Measurements from ENCODE around the gene CLCNKA. TPM values are rescaled to one million over a fixed set of nuclear protein-coding genes. Genes with fewer than 3 reads are reported as not detected.

CLCNKA gene
- total RNA-seq, 1 experiment from 2014 or later, result not detected

GRCh38 chr1:16068356-16069270 lies 46.8 kb downstream of the CLCNKA start:
- no peaks in the 10 kb centered on the region for H4K20me1 ChIP-seq (ENCODE audit: insufficient read depth, low read depth, low read length)
- H3K27ac ChIP-seq (ENCODE audit: low read length), result no peak overlapping the region
- H3K9me2 ChIP-seq (replicated peaks; ENCODE audit: insufficient read depth, low read length), result no peaks in the 10 kb centered on the region
- H2AFZ ChIP-seq (ENCODE audit: low read length), result no peak overlapping the region
- H3K4me1 ChIP-seq (ENCODE audit: low read length), result peaks cover 22% of the 10 kb centered on the region
- H3K36me3 ChIP-seq (ENCODE audit: insufficient read depth, low read length), result no peaks in the 10 kb centered on the region
- H3K27me3 ChIP-seq (ENCODE audit: low read length), result no peaks in the 10 kb centered on the region
- no peaks in the 10 kb centered on the region for H3K79me2 ChIP-seq (ENCODE audit: low read length)
- no peak overlapping the region for H3K9ac ChIP-seq (ENCODE audit: low read length)
- no peak for DNase-seq
- no peak overlapping the region for H3K4me2 ChIP-seq (ENCODE audit: low read depth, low read length, poor library complexity, severe bottlenecking)
- H3K4me3 ChIP-seq (ENCODE audit: low read length), result no peak overlapping the region
- no peaks in the 10 kb centered on the region for H3K9me3 ChIP-seq (ENCODE audit: low read length)

- no peak for DNase-seq
- Histone ChIP-seq H3K79me2 (ENCODE audit: low read length) (no peaks in the 10 kb centered on the region), H3K36me3 (ENCODE audit: insufficient read depth, low read length) (no peaks in the 10 kb centered on the region), H3K4me2 (ENCODE audit: low read depth, low read length, poor library complexity, severe bottlenecking) (no peak overlapping the region), H2AFZ (ENCODE audit: low read length) (no peak overlapping the region), H3K4me3 (ENCODE audit: low read length) (no peak overlapping the region), H4K20me1 (ENCODE audit: insufficient read depth, low read depth, low read length) (no peaks in the 10 kb centered on the region), H3K4me1 (ENCODE audit: low read length) (peaks cover 28% of the 10 kb centered on the region), H3K9me3 (ENCODE audit: low read length) (no peaks in the 10 kb centered on the region), H3K27me3 (ENCODE audit: low read length) (no peaks in the 10 kb centered on the region), H3K27ac (ENCODE audit: low read length) (no peak overlapping the region), H3K9me2 (replicated peaks; ENCODE audit: insufficient read depth, low read length) (no peaks in the 10 kb centered on the region), H3K9ac (ENCODE audit: low read length) (no peak overlapping the region)
Measured at GRCh38 chr1:16070640-16071355, 49.0 kb downstream of the CLCNKA start.

- no peaks in the 10 kb centered on the region for H3K36me3 ChIP-seq (ENCODE audit: insufficient read depth, low read length)
- DNase-seq, result no peak
- H3K79me2 ChIP-seq (ENCODE audit: low read length), result no peaks in the 10 kb centered on the region
- H2AFZ ChIP-seq (ENCODE audit: low read length), result no peak overlapping the region
- H3K4me2 ChIP-seq (ENCODE audit: low read depth, low read length, poor library complexity, severe bottlenecking), result no peak overlapping the region
- H3K9ac ChIP-seq (ENCODE audit: low read length), result no peak overlapping the region
- H3K27me3 ChIP-seq (ENCODE audit: low read length), result no peaks in the 10 kb centered on the region
- H3K4me1 ChIP-seq (ENCODE audit: low read length), result peaks cover 22% of the 10 kb centered on the region
- H4K20me1 ChIP-seq (ENCODE audit: insufficient read depth, low read depth, low read length), result no peaks in the 10 kb centered on the region
- no peaks in the 10 kb centered on the region for H3K9me2 ChIP-seq (replicated peaks; ENCODE audit: insufficient read depth, low read length)
- H3K4me3 ChIP-seq (ENCODE audit: low read length), result no peak overlapping the region
- H3K27ac ChIP-seq (ENCODE audit: low read length), result no peak overlapping the region
- no peaks in the 10 kb centered on the region for H3K9me3 ChIP-seq (ENCODE audit: low read length)
Measured at GRCh38 chr1:16071614-16072013, 49.8 kb downstream of the CLCNKA start.

GRCh38 chr1:16072095-16072494 lies 50.3 kb downstream of the CLCNKA start:
- H3K4me1 ChIP-seq (ENCODE audit: low read length), result peaks cover 17% of the 10 kb centered on the region
- no peak overlapping the region for H3K4me2 ChIP-seq (ENCODE audit: low read depth, low read length, poor library complexity, severe bottlenecking)
- H3K36me3 ChIP-seq (ENCODE audit: insufficient read depth, low read length), result no peaks in the 10 kb centered on the region
- no peak overlapping the region for H2AFZ ChIP-seq (ENCODE audit: low read length)
- H3K79me2 ChIP-seq (ENCODE audit: low read length), result no peaks in the 10 kb centered on the region
- H3K9ac ChIP-seq (ENCODE audit: low read length), result no peak overlapping the region
- H3K27me3 ChIP-seq (ENCODE audit: low read length), result no peaks in the 10 kb centered on the region
- H3K27ac ChIP-seq (ENCODE audit: low read length), result no peak overlapping the region
- no peaks in the 10 kb centered on the region for H3K9me3 ChIP-seq (ENCODE audit: low read length)
- no peak for DNase-seq
- no peak overlapping the region for H3K4me3 ChIP-seq (ENCODE audit: low read length)
- H3K9me2 ChIP-seq (replicated peaks; ENCODE audit: insufficient read depth, low read length), result no peaks in the 10 kb centered on the region
- no peaks in the 10 kb centered on the region for H4K20me1 ChIP-seq (ENCODE audit: insufficient read depth, low read depth, low read length)

- no peaks in the 10 kb centered on the region for H3K27me3 ChIP-seq (ENCODE audit: low read length)
Measured at GRCh38 chr1:16072616-16073484, 51.0 kb downstream of the CLCNKA start.

GRCh38 chr1:16073490-16074119 lies 51.8 kb downstream of the CLCNKA start, which contains the start of gene FAM131C:
Gene FAM131C, minus strand, starts transcription at chr1:16073651. Its CDS starts 209 bp downstream, at chr1:16073442.
- Histone ChIP-seq H3K4me3 (ENCODE audit: low read length) (peak within 1 kb of the TSS; percentile 54; the same call in 1 of the 2 replicates), H3K27me3 (ENCODE audit: low read length) (no peaks in the 10 kb centered on the region), H3K36me3 (ENCODE audit: insufficient read depth, low read length) (no peaks in the 10 kb centered on the region), H4K20me1 (ENCODE audit: insufficient read depth, low read depth, low read length) (no peaks in the 10 kb centered on the region), H3K9me3 (ENCODE audit: low read length) (no peaks in the 10 kb centered on the region), H2AFZ (ENCODE audit: low read length) (0 out of 2 replicates have a peak within 1 kb of the TSS, but pooled peaks have one; percentile 43), H3K27ac (ENCODE audit: low read length) (no peak within 1 kb of the TSS), H3K79me2 (ENCODE audit: low read length) (no peaks in the 10 kb centered on the region), H3K9ac (ENCODE audit: low read length) (no peak within 1 kb of the TSS), H3K4me1 (ENCODE audit: low read length) (peaks cover 11% of the 10 kb centered on the region), H3K4me2 (ENCODE audit: low read depth, low read length, poor library complexity, severe bottlenecking) (peak within 1 kb of the TSS; percentile 69), H3K9me2 (replicated peaks; ENCODE audit: insufficient read depth, low read length) (no peaks in the 10 kb centered on the region)
- DNase-seq, result peak; percentile 71

More at GRCh38 chr1:16072616-16073484, 51.0 kb downstream of the CLCNKA start:
- Histone ChIP-seq H3K9ac (ENCODE audit: low read length) (no peak overlapping the region), H2AFZ (ENCODE audit: low read length) (no peak overlapping the region), H3K4me2 (ENCODE audit: low read depth, low read length, poor library complexity, severe bottlenecking) (no peak overlapping the region), H3K27ac (ENCODE audit: low read length) (no peak overlapping the region), H3K9me2 (replicated peaks; ENCODE audit: insufficient read depth, low read length) (no peaks in the 10 kb centered on the region), H3K79me2 (ENCODE audit: low read length) (no peaks in the 10 kb centered on the region), H4K20me1 (ENCODE audit: insufficient read depth, low read depth, low read length) (no peaks in the 10 kb centered on the region), H3K4me3 (ENCODE audit: low read length) (no peak overlapping the region), H3K36me3 (ENCODE audit: insufficient read depth, low read length) (no peaks in the 10 kb centered on the region), H3K9me3 (ENCODE audit: low read length) (no peaks in the 10 kb centered on the region), H3K4me1 (ENCODE audit: low read length) (peaks cover 11% of the 10 kb centered on the region)
- no peak for DNase-seq

GRCh38 chr1:16074217-16074616 lies 52.4 kb downstream of the CLCNKA start:
- peak overlapping the region; percentile 69 for H3K4me2 ChIP-seq (ENCODE audit: low read depth, low read length, poor library complexity, severe bottlenecking)
- no peaks in the 10 kb centered on the region for H3K27me3 ChIP-seq (ENCODE audit: low read length)
- no peak overlapping the region for H3K27ac ChIP-seq (ENCODE audit: low read length)
- peaks cover 14% of the 10 kb centered on the region for H3K4me1 ChIP-seq (ENCODE audit: low read length)
- H3K79me2 ChIP-seq (ENCODE audit: low read length), result no peaks in the 10 kb centered on the region
- H3K9me3 ChIP-seq (ENCODE audit: low read length), result no peaks in the 10 kb centered on the region
- H3K9ac ChIP-seq (ENCODE audit: low read length), result no peak overlapping the region
- no peak for DNase-seq
- no peaks in the 10 kb centered on the region for H3K9me2 ChIP-seq (replicated peaks; ENCODE audit: insufficient read depth, low read length)
- no peaks in the 10 kb centered on the region for H4K20me1 ChIP-seq (ENCODE audit: insufficient read depth, low read depth, low read length)
- H3K4me3 ChIP-seq (ENCODE audit: low read length), result no peak overlapping the region
- H2AFZ ChIP-seq (ENCODE audit: low read length), result no peak overlapping the region
- no peaks in the 10 kb centered on the region for H3K36me3 ChIP-seq (ENCODE audit: insufficient read depth, low read length)
